ENCODE measurements around the gene KCNT2. TPM values are rescaled to one million over a fixed set of nuclear protein-coding genes. Genes with fewer than 3 reads are reported as not detected.

KCNT2 gene
- polyA plus RNA-seq, 3 donors from 2014 or later, result not detected

GRCh38 chr1:196407358-196408051 lies 200.7 kb downstream of the KCNT2 start:
- Mint-ChIP-seq H3K36me3 (no peaks in the 10 kb centered on the region), H3K9me3 (peaks cover 3 to 28% (median 15%) of the 10 kb centered on the region in 6 donors), H3K27me3 (ENCODE audit: low read depth in 3 of 3) (peaks cover 0 to under 1% (median 0%) of the 10 kb centered on the region in 3 donors), H3K27ac (no peak overlapping the region), H3K4me3 (no peak overlapping the region), H3K4me1 (no peaks in the 10 kb centered on the region)
- DNase-seq, result no peak

- no peak for DNase-seq
- no peak overlapping the region for H3K27ac Mint-ChIP-seq
- H3K27me3 Mint-ChIP-seq (ENCODE audit: low read depth in 3 of 3), result peaks cover 0 to 3% (median 0%) of the 10 kb centered on the region in 3 donors
- peaks cover 0 to 37% (median 10%) of the 10 kb centered on the region in 6 donors for H3K9me3 Mint-ChIP-seq
- H3K4me1 Mint-ChIP-seq, result no peaks in the 10 kb centered on the region
- no peak overlapping the region for H3K4me3 Mint-ChIP-seq
- H3K36me3 Mint-ChIP-seq, result no peaks in the 10 kb centered on the region
These were observed 202.4 kb downstream of the KCNT2 start for GRCh38 chr1:196405839-196406238.

GRCh38 chr1:196403803-196404690 lies 204.2 kb downstream of the KCNT2 start:
- peaks cover 1 to 41% (median 8%) of the 10 kb centered on the region in 6 donors for H3K9me3 Mint-ChIP-seq
- H3K4me3 Mint-ChIP-seq, result no peak overlapping the region
- H3K4me1 Mint-ChIP-seq, result no peaks in the 10 kb centered on the region
- H3K27me3 Mint-ChIP-seq (ENCODE audit: low read depth in 3 of 3), result peaks cover 0 to 3% (median 0%) of the 10 kb centered on the region in 3 donors
- H3K36me3 Mint-ChIP-seq, result no peaks in the 10 kb centered on the region
- DNase-seq, result no peak
- no peak overlapping the region for H3K27ac Mint-ChIP-seq

GRCh38 chr1:196401891-196402290 lies 206.3 kb downstream of the KCNT2 start:
- Mint-ChIP-seq H3K27ac (no peak overlapping the region), H3K36me3 (no peaks in the 10 kb centered on the region), H3K9me3 (peaks cover 0 to 31% (median 6%) of the 10 kb centered on the region in 6 donors), H3K27me3 (ENCODE audit: low read depth in 3 of 3) (peaks cover 0 to 3% (median 0%) of the 10 kb centered on the region in 3 donors), H3K4me1 (no peaks in the 10 kb centered on the region), H3K4me3 (no peak overlapping the region)
- no peak for DNase-seq

- Mint-ChIP-seq H3K36me3 (no peaks in the 10 kb centered on the region), H3K27ac (no peak overlapping the region), H3K9me3 (peaks cover 0 to 27% (median 6%) of the 10 kb centered on the region in 6 donors), H3K4me1 (no peaks in the 10 kb centered on the region), H3K27me3 (ENCODE audit: low read depth in 3 of 3) (peaks cover 0 to 3% (median 0%) of the 10 kb centered on the region in 3 donors), H3K4me3 (no peak overlapping the region)
- DNase-seq, result no peak
These were observed 206.8 kb downstream of the KCNT2 start for GRCh38 chr1:196401452-196401833.

GRCh38 chr1:196400478-196401451 lies 207.5 kb downstream of the KCNT2 start:
- H3K27ac Mint-ChIP-seq, result no peak overlapping the region
- no peak overlapping the region for H3K4me3 Mint-ChIP-seq

GRCh38 chr1:196399713-196400112 lies 208.5 kb downstream of the KCNT2 start:
- Mint-ChIP-seq H3K4me3 (no peak overlapping the region), H3K9me3 (peaks cover 0 to 29% (median 8%) of the 10 kb centered on the region in 6 donors), H3K27me3 (ENCODE audit: low read depth in 3 of 3) (peaks cover 0 to 3% (median 0%) of the 10 kb centered on the region in 3 donors), H3K36me3 (no peaks in the 10 kb centered on the region), H3K4me1 (no peaks in the 10 kb centered on the region), H3K27ac (no peak overlapping the region)
- DNase-seq, result no peak

More at GRCh38 chr1:196400478-196401451, 207.5 kb downstream of the KCNT2 start:
- no peak for DNase-seq
- peaks cover 0 to 30% (median 8%) of the 10 kb centered on the region in 6 donors for H3K9me3 Mint-ChIP-seq
- peaks cover 0 to 3% (median 0%) of the 10 kb centered on the region in 3 donors for H3K27me3 Mint-ChIP-seq (ENCODE audit: low read depth in 3 of 3)
- H3K36me3 Mint-ChIP-seq, result no peaks in the 10 kb centered on the region
- no peaks in the 10 kb centered on the region for H3K4me1 Mint-ChIP-seq

GRCh38 chr1:196393742-196394141 lies 214.5 kb downstream of the KCNT2 start:
- Mint-ChIP-seq H3K27me3 (ENCODE audit: low read depth in 3 of 3) (peaks cover 0 to 2% (median 0%) of the 10 kb centered on the region in 3 donors), H3K36me3 (no peaks in the 10 kb centered on the region), H3K9me3 (peaks cover 0 to 25% (median 3%) of the 10 kb centered on the region in 6 donors), H3K27ac (no peak overlapping the region), H3K4me3 (no peak overlapping the region), H3K4me1 (no peaks in the 10 kb centered on the region)
- DNase-seq, result no peak

- peaks cover 0 to 25% (median 3%) of the 10 kb centered on the region in 6 donors for H3K9me3 Mint-ChIP-seq
- peaks cover 0 to 2% (median 0%) of the 10 kb centered on the region in 3 donors for H3K27me3 Mint-ChIP-seq (ENCODE audit: low read depth in 3 of 3)
- H3K4me1 Mint-ChIP-seq, result no peaks in the 10 kb centered on the region
- DNase-seq, result no peak
- no peaks in the 10 kb centered on the region for H3K36me3 Mint-ChIP-seq
- H3K27ac Mint-ChIP-seq, result no peak overlapping the region
- no peak overlapping the region for H3K4me3 Mint-ChIP-seq
These were observed 215.0 kb downstream of the KCNT2 start for GRCh38 chr1:196393282-196393681.

- Mint-ChIP-seq H3K4me3 (no peak overlapping the region), H3K27ac (no peak overlapping the region), H3K36me3 (no peaks in the 10 kb centered on the region), H3K9me3 (peaks cover 2 to 15% (median 9%) of the 10 kb centered on the region in 6 donors), H3K27me3 (ENCODE audit: low read depth in 3 of 3) (peaks cover 0 to 2% (median 0%) of the 10 kb centered on the region in 3 donors), H3K4me1 (no peaks in the 10 kb centered on the region)
- no peak for DNase-seq
These were observed 220.5 kb downstream of the KCNT2 start for GRCh38 chr1:196387766-196388165.

- Mint-ChIP-seq H3K9me3 (peaks cover 0 to 16% (median 9%) of the 10 kb centered on the region in 6 donors), H3K27me3 (ENCODE audit: low read depth in 3 of 3) (no peaks in the 10 kb centered on the region), H3K4me1 (no peaks in the 10 kb centered on the region), H3K36me3 (no peaks in the 10 kb centered on the region), H3K4me3 (no peak overlapping the region), H3K27ac (no peak overlapping the region)
- no peak for DNase-seq
These were observed 223.1 kb downstream of the KCNT2 start for GRCh38 chr1:196385109-196385508.

- H3K9me3 Mint-ChIP-seq, result peaks cover 0 to 15% (median 8%) of the 10 kb centered on the region in 6 donors
- DNase-seq, result no peak
- H3K4me1 Mint-ChIP-seq, result no peaks in the 10 kb centered on the region
- no peak overlapping the region for H3K4me3 Mint-ChIP-seq
- H3K27ac Mint-ChIP-seq, result no peak overlapping the region
- no peaks in the 10 kb centered on the region for H3K27me3 Mint-ChIP-seq (ENCODE audit: low read depth in 3 of 3)
- no peaks in the 10 kb centered on the region for H3K36me3 Mint-ChIP-seq
These were observed 225.9 kb downstream of the KCNT2 start for GRCh38 chr1:196382383-196382782.

- no peaks in the 10 kb centered on the region for H3K36me3 Mint-ChIP-seq
- no peak overlapping the region for H3K4me3 Mint-ChIP-seq
- DNase-seq, result no peak
- H3K27me3 Mint-ChIP-seq (ENCODE audit: low read depth in 3 of 3), result no peaks in the 10 kb centered on the region
- H3K27ac Mint-ChIP-seq, result no peak overlapping the region
- no peaks in the 10 kb centered on the region for H3K4me1 Mint-ChIP-seq
- peaks cover 0 to 17% (median 6%) of the 10 kb centered on the region in 6 donors for H3K9me3 Mint-ChIP-seq
These were observed 226.7 kb downstream of the KCNT2 start for GRCh38 chr1:196381544-196381943.

All from immature natural killer cell (primary cell).